AG04450 (cell line): ENCODE data around the gene JTB. TPM values are rescaled to one million over a fixed set of nuclear protein-coding genes. Genes with fewer than 3 reads are reported as not detected.
"Not testable (repeated sequence)": the region's sequence is repeated elsewhere in the genome, so short reads cannot be mapped to it uniquely, and the experiment has no call there.

Source experiments
- CTCF ChIA-PET: fragments of 300-600, 350-600 bp; formaldehyde crosslinking; extraction: SDS; loops from one replicate; lab custom pipeline; 2022; ENCODE audit warnings: antibody characterized with exemption, inconsistent platforms; lab: Charles Lee
- POLR2A ChIA-PET: fragments of 350-600 bp; formaldehyde crosslinking; extraction: SDS; loops from one replicate; lab custom pipeline; 2021; ENCODE audit warnings: antibody characterized with exemption, inconsistent platforms; lab: Yijun Ruan, JAX
- DNase-seq: peaks from one replicate; pipeline ENCODE4 v3.0.0-alpha.2; 2011; ENCODE audit warnings: low read depth, low spot score
- H3K27ac ChIP-seq: one replicate; pipeline ENCODE4 v1.5.1; 2012; ENCODE audit warnings: low read depth, low read length, control low read depth
- H3K27me3 ChIP-seq: one replicate; pipeline ENCODE4 v1.6.0; 2012; ENCODE audit warnings: low read length; ENCODE audit not compliant: control insufficient read depth, insufficient read depth
- H3K4me3 ChIP-seq: 2 replicates; pipeline ENCODE4 v1.5.1; 2011; ENCODE audit warnings: mild to moderate bottlenecking, low read depth, low read length, control low read depth
- H3K9me3 ChIP-seq: 2 replicates; pipeline ENCODE4 v1.5.1; 2012; ENCODE audit warnings: low read length; ENCODE audit not compliant: control insufficient read depth, insufficient read depth
- CTCF ChIP-seq: IDR thresholded peaks from 2 replicates; pipeline ENCODE4 v1.5.1; 2011; ENCODE audit warnings: low read depth, low read length, control low read depth, inconsistent platforms
- polyA plus RNA-seq: library from polyadenylated mRNA; depleted of rRNA; stranded (reverse); fragments of >200 nt; gene quantifications from 2 replicates; pipeline ENCODE4 v1.2.3, GENCODE V29; 2011

JTB gene
- polyA plus RNA-seq, 1 experiment, result 160 TPM

GRCh38 chr1:154012129-154012528 lies 34.7 kb upstream of the JTB start:
- TF ChIP-seq CTCF, result no peak
- no peak overlapping the region for H3K27ac ChIP-seq
- no peaks in the 10 kb centered on the region for H3K27me3 ChIP-seq
- CTCF ChIA-PET, result no interaction called here
- no peak overlapping the region for H3K4me3 ChIP-seq
- DNase-seq, result no peak
- H3K9me3 ChIP-seq, result no peaks in the 10 kb centered on the region
- POLR2A ChIA-PET, result interaction anchor here (0.7 to 1.6 kb wide), 2 partner anchors 22 to 363 kb away, joined by 5 to 9 read pairs; no protein-coding TSS in a partner anchor

- no peaks in the 10 kb centered on the region for H3K9me3 ChIP-seq
- no peak overlapping the region for H3K4me3 ChIP-seq
- no peaks in the 10 kb centered on the region for H3K27me3 ChIP-seq
- DNase-seq, result no peak
- CTCF ChIA-PET, result no interaction called here
- TF ChIP-seq CTCF, result no peak
- POLR2A ChIA-PET, result no interaction called here
- peak overlapping the region; percentile 47 for H3K27ac ChIP-seq
These were observed 28.7 kb upstream of the JTB start for GRCh38 chr1:154006136-154006535.

GRCh38 chr1:154000420-154000819 lies 22.9 kb upstream of the JTB start:
- CTCF ChIA-PET, result interaction anchor here (0.8 to 1.1 kb wide), 2 partner anchors 13 to 23 kb away, joined by 4 read pairs; partner anchors contain the start of gene JTB
- H3K9me3 ChIP-seq, result no peaks in the 10 kb centered on the region
- no peak for DNase-seq
- TF ChIP-seq CTCF, result no peak
- no peak overlapping the region for H3K27ac ChIP-seq
- no peak overlapping the region for H3K4me3 ChIP-seq
- H3K27me3 ChIP-seq, result no peaks in the 10 kb centered on the region
- POLR2A ChIA-PET, result interaction anchor here (1.8 kb wide), 1 partner anchor 10 kb away, joined by 14 read pairs; the partner anchor contains the start of gene RPS27

GRCh38 chr1:153996882-153997281 lies 19.4 kb upstream of the JTB start:
- DNase-seq, CTCF ChIA-PET, H3K9me3 ChIP-seq, POLR2A ChIA-PET, H3K4me3 ChIP-seq, H3K27me3 ChIP-seq, H3K27ac ChIP-seq: not testable (repeated sequence)

- Histone ChIP-seq H3K27ac (no peak overlapping the region), H3K4me3 (no peak overlapping the region), H3K9me3 (no peaks in the 10 kb centered on the region), H3K27me3 (no peaks in the 10 kb centered on the region)
- CTCF ChIA-PET, result interaction anchor here (1.2 kb wide), 1 partner anchor 172 kb away, joined by 3 read pairs; no protein-coding TSS in a partner anchor
- TF ChIP-seq CTCF, result no peak
- POLR2A ChIA-PET, result interaction anchor here (0.6 kb wide), 1 partner anchor 276 kb away, joined by 3 read pairs; no protein-coding TSS in a partner anchor
- no peak for DNase-seq
These were observed 18.2 kb upstream of the JTB start for GRCh38 chr1:153995640-153996039.
